Panc1 (cell line): ENCODE results near the gene FAM53B. TPM values are rescaled to one million over a fixed set of nuclear protein-coding genes. Genes with fewer than 3 reads are reported as not detected.

ENCODE experiments used
- ATAC-seq: fragments of 200-7000 bp; cut with Tn5 transposase; 2 replicates; pipeline ENCODE4 v1.9.1; 2020; ENCODE audit warnings: mild to moderate bottlenecking, moderate library complexity
- BruUV-seq: library from RNA; stranded (reverse); fragments of 400-500 nt; replicated peaks from 2 replicates; lab custom pipeline; 2021; lab: Mats Ljungman, UMichigan
- CTCF ChIA-PET: fragments of 300-600 bp; sonication (Branson Sonifier 250); formaldehyde crosslinking; loops from one replicate; lab custom pipeline; 2022; ENCODE audit warnings: antibody characterized with exemption; lab: Charles Lee
- POLR2A ChIA-PET: fragments of 300-600 bp; sonication (Branson Sonifier 250); formaldehyde crosslinking; loops from one replicate; lab custom pipeline; 2022; ENCODE audit warnings: antibody characterized with exemption; lab: Charles Lee
- DNase-seq: peaks from one replicate; pipeline ENCODE4 v3.0.0-alpha.2; 2010; ENCODE audit warnings: low read depth, low spot score
- H3K27ac ChIP-seq: 2 replicates; pipeline ENCODE4 v1.5.1; 2011; ENCODE audit warnings: mild to moderate bottlenecking, low read length, inconsistent platforms
- H3K27me3 ChIP-seq: fragments of 200-500 bp; sonication (Bioruptor generic); 2 replicates; pipeline ENCODE4 v1.6.0; 2014; ENCODE audit warnings: low read length, inconsistent platforms; ENCODE audit not compliant: control insufficient read depth, insufficient read depth
- H3K36me3 ChIP-seq: fragments of 200-500 bp; sonication (Bioruptor generic); 2 replicates; pipeline ENCODE4 v1.5.1; 2014; ENCODE audit warnings: inconsistent platforms, mild to moderate bottlenecking, low read length, moderate library complexity; ENCODE audit not compliant: control insufficient read depth, insufficient read depth
- H3K4me1 ChIP-seq: 2 replicates; pipeline ENCODE4 v1.5.1; 2011; ENCODE audit warnings: inconsistent platforms, mild to moderate bottlenecking, low read length, moderate library complexity; ENCODE audit not compliant: control insufficient read depth, insufficient read depth
- H3K4me3 ChIP-seq, 2 experiments: 2 replicates each; pipeline ENCODE4 v1.5.1; 2011 to 2012; ENCODE audit warnings: low read depth in 2 of 2, low read length in 2 of 2, mild to moderate bottlenecking in 2 of 2, inconsistent platforms in 1 of 2, moderate library complexity in 1 of 2
- H3K9me3 ChIP-seq: fragments of 200-500 bp; sonication (Bioruptor generic); 2 replicates; pipeline ENCODE4 v1.5.1; 2014; ENCODE audit warnings: low read depth, mild to moderate bottlenecking, inconsistent platforms, low read length, moderate library complexity; ENCODE audit not compliant: control insufficient read depth, insufficient read depth
- POLR2AphosphoS5 ChIP-seq: IDR thresholded peaks from 2 replicates; pipeline ENCODE4 v1.6.1; 2012; ENCODE audit warnings: mild to moderate bottlenecking, low read depth, low read length, moderate library complexity
- SIN3A ChIP-seq: IDR thresholded peaks from 2 replicates; pipeline ENCODE4 v1.6.1; 2012; ENCODE audit warnings: low read depth, mild to moderate bottlenecking, low read length, moderate library complexity, borderline replicate concordance; ENCODE audit not compliant: insufficient read depth
- TCF7L2 ChIP-seq: IDR thresholded peaks from 2 replicates; pipeline ENCODE4 v1.6.1; 2011; ENCODE audit warnings: mild to moderate bottlenecking, low read depth, low read length, inconsistent platforms
- in situ Hi-C: cut with HindIII; loops from 2 replicates; pipeline ENCODE4 v1.10.0; 2016; ENCODE audit warnings: low sequenced_read_pairs, low pct_unique_long_range_greater_than_20kb
- intact Hi-C: fragments of 100-400 bp; cut with micrococcal nuclease; formaldehyde crosslinking; loops from one replicate; pipeline ENCODE4 v1.10.0; 2022; ENCODE audit not compliant: unreplicated experiment
- total RNA-seq: library from RNA; stranded (reverse); gene quantifications from one replicate; pipeline ENCODE4 v1.2.1, GENCODE V29; 2021; ENCODE audit not compliant: unreplicated experiment
- TF ChIP-seq, protein P1 (sequence below): fragments of 450-650 bp; IDR thresholded peaks from 2 replicates; pipeline ENCODE4 v1.5.1; 2017; ENCODE audit warnings: mild to moderate bottlenecking
- TF ChIP-seq, protein P2 (sequence below), 2 experiments: IDR thresholded peaks; 2 replicates each; pipeline ENCODE4 v1.6.1; 2011 to 2012; ENCODE audit warnings: low read depth in 2 of 2, control low read depth in 1 of 2, low read length in 1 of 2, mild to moderate bottlenecking in 1 of 2, moderate library complexity in 1 of 2; ENCODE audit not compliant: insufficient read depth in 1 of 2

FAM53B gene
- total RNA-seq, 1 experiment from 2014 or later: 42.5 TPM

DNA sequence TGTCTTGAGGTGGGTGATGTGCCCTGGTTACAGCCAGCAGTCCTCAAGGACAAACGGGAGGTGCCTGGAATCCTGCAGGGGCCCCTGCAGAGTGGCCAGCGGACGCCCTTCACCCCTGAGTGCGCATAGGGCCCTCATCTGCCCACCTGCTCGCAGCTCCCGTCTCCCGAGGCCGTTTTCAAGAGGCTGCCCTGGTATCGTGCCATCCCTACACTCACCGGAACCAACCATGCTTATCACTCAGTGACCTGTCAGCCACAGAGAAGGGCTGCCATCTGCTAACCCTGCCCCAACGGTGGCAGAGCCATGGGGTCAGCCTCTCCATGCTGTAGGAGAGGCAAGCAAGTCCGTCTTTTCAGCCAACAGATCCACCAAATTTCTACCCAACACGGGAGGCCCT is 122.0 kb downstream of the FAM53B start:
- no peak overlapping the region for H3K4me3 ChIP-seq
- H3K9me3 ChIP-seq: no peaks in the 10 kb centered on the region
- POLR2A ChIA-PET: no interaction called here
- CTCF ChIA-PET: no interaction called here
- no peak for ATAC-seq
- in situ Hi-C loops: no loop called here
- H3K4me1 ChIP-seq: peaks cover 10% of the 10 kb centered on the region
- no peaks in the 10 kb centered on the region for H3K27me3 ChIP-seq
- DNase-seq: no peak
- no TSS peak for BruUV-seq
- intact Hi-C loops: no loop called here
- no peaks in the 10 kb centered on the region for H3K36me3 ChIP-seq
- no peak overlapping the region for H3K27ac ChIP-seq
- TF ChIP-seq POLR2AphosphoS5 (no peak), TCF7L2 (no peak), SIN3A (no peak)
- TF ChIP-seq, protein P1, sequence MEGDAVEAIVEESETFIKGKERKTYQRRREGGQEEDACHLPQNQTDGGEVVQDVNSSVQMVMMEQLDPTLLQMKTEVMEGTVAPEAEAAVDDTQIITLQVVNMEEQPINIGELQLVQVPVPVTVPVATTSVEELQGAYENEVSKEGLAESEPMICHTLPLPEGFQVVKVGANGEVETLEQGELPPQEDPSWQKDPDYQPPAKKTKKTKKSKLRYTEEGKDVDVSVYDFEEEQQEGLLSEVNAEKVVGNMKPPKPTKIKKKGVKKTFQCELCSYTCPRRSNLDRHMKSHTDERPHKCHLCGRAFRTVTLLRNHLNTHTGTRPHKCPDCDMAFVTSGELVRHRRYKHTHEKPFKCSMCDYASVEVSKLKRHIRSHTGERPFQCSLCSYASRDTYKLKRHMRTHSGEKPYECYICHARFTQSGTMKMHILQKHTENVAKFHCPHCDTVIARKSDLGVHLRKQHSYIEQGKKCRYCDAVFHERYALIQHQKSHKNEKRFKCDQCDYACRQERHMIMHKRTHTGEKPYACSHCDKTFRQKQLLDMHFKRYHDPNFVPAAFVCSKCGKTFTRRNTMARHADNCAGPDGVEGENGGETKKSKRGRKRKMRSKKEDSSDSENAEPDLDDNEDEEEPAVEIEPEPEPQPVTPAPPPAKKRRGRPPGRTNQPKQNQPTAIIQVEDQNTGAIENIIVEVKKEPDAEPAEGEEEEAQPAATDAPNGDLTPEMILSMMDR: no peak
- TF ChIP-seq, protein P2, sequence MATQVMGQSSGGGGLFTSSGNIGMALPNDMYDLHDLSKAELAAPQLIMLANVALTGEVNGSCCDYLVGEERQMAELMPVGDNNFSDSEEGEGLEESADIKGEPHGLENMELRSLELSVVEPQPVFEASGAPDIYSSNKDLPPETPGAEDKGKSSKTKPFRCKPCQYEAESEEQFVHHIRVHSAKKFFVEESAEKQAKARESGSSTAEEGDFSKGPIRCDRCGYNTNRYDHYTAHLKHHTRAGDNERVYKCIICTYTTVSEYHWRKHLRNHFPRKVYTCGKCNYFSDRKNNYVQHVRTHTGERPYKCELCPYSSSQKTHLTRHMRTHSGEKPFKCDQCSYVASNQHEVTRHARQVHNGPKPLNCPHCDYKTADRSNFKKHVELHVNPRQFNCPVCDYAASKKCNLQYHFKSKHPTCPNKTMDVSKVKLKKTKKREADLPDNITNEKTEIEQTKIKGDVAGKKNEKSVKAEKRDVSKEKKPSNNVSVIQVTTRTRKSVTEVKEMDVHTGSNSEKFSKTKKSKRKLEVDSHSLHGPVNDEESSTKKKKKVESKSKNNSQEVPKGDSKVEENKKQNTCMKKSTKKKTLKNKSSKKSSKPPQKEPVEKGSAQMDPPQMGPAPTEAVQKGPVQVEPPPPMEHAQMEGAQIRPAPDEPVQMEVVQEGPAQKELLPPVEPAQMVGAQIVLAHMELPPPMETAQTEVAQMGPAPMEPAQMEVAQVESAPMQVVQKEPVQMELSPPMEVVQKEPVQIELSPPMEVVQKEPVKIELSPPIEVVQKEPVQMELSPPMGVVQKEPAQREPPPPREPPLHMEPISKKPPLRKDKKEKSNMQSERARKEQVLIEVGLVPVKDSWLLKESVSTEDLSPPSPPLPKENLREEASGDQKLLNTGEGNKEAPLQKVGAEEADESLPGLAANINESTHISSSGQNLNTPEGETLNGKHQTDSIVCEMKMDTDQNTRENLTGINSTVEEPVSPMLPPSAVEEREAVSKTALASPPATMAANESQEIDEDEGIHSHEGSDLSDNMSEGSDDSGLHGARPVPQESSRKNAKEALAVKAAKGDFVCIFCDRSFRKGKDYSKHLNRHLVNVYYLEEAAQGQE (IDR thresholded peaks at IDR 0.05; ENCODE audit: insufficient read depth in 1 of 2, low read depth in 2 of 2, low read length in 1 of 2): no peak

DNA sequence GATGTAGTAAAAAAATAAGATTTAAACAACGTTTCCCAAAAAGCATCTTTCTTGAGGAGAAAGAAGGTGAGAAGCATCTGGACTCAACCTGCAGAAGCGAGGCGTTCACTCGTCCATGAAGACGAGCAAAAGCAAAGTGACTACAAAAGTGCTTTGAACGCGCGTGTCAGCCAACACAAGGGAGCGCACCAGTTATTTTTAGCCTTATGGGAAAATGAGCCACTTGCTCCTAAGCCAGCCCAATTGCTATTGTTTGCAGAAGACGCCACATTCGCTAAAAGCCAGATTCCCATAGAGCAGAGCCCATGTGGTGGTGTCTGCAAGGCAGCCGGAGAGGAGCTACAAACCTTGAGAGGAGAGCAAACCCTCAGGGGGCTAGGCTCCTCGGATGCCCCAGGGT is 122.5 kb downstream of the FAM53B start:
- POLR2A ChIA-PET: no interaction called here
- CTCF ChIA-PET: interaction anchor here (1.1 kb wide), 1 partner anchor 11 kb away, joined by 4 read pairs; no protein-coding TSS in a partner anchor
- intact Hi-C loops: no loop called here

More for the DNA sequence above, 122.5 kb downstream of the FAM53B start:
- no TSS peak for BruUV-seq
- in situ Hi-C loops: no loop called here
- no peaks in the 10 kb centered on the region for H3K9me3 ChIP-seq
- DNase-seq: no peak
- no peak overlapping the region for H3K4me3 ChIP-seq
- H3K4me1 ChIP-seq: peaks cover 10% of the 10 kb centered on the region
- H3K27ac ChIP-seq: no peak overlapping the region
- H3K36me3 ChIP-seq: no peaks in the 10 kb centered on the region
- H3K27me3 ChIP-seq: no peaks in the 10 kb centered on the region
- ATAC-seq: no peak
- no peak for TF ChIP-seq TCF7L2
- TF ChIP-seq, protein P2 (IDR thresholded peaks at IDR 0.05; ENCODE audit: insufficient read depth in 1 of 2, low read depth in 2 of 2, low read length in 1 of 2): no peak
- TF ChIP-seq, protein P1: no peak
- TF ChIP-seq SIN3A: no peak
